C4-2B (cell line): Measurements from ENCODE around the gene TNFAIP8.
A peak's percentile ranks its signal among the peaks of the same experiment; 100 is the strongest.
"Not testable (repeated sequence)": the region's sequence is repeated elsewhere in the genome, so short reads cannot be mapped to it uniquely, and the experiment has no call there.

Experiments
- H3K27ac ChIP-seq: fragments of 450-650 bp; 2 replicates; pipeline ENCODE4 v1.5.1; 2017
- CTCF ChIP-seq: fragments of 450-650 bp; conservative IDR thresholded peaks from 2 replicates; pipeline ENCODE4 v1.5.1; 2017; ENCODE audit warnings: mild to moderate bottlenecking
- ZFX ChIP-seq: fragments of 450-650 bp; IDR thresholded peaks from 2 replicates; pipeline ENCODE4 v1.6.1; 2017

TNFAIP8 gene

GRCh38 chr5:119405419-119405818 lies 49.6 kb downstream of the TNFAIP8 start:
- TF ChIP-seq ZFX (no peak), CTCF (no peak)
- H3K27ac ChIP-seq, result no peak overlapping the region

- H3K27ac ChIP-seq, result no peak overlapping the region
- TF ChIP-seq CTCF (no peak), ZFX (no peak)
These were observed 50.8 kb downstream of the TNFAIP8 start for GRCh38 chr5:119406551-119407110.

GRCh38 chr5:119409235-119409815 lies 53.5 kb downstream of the TNFAIP8 start:
- TF ChIP-seq ZFX (no peak), CTCF (no peak)

DNA sequence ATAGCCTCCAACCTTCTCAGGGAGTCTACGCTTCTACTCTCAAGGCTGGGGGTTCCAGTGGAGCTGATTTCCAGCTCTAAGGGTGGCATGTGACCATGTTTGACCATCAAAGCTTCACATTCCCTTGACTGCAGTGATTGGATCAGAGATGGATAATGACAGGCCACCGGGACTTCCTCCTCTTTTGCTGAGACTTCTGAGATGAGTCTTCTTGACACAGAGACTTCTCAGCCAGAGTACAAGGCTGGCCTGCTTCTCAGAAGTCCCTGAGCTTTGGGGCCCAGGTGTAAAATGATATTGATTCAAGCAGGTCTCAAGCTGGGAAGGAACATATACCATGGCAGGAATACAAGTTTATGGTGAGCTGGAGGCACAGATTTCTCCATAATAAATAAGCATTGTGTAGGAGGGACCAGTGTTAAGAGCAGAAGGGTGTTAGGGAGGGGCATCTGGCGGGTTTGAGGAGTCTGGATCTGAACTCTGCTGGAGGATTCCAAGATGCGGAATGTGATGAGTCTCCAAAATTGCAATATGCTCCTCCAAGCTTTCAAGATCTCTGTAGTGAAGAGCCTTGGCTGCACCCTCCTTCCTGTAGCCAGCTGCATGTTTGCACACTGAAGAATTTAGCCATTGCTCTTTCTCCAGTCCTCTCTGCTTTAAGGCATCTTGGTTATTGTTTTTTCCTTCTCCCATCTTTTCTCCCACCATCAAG lies 54.8 kb downstream of the TNFAIP8 start:
- TF ChIP-seq ZFX (no peak), CTCF (no peak)
- no peak overlapping the region; the same call in 1 of the 2 replicates for H3K27ac ChIP-seq

More at GRCh38 chr5:119409235-119409815, 53.5 kb downstream of the TNFAIP8 start:
- no peak overlapping the region for H3K27ac ChIP-seq

- TF ChIP-seq ZFX, result no peak
- peak; percentile 95 for TF ChIP-seq CTCF
- peak overlapping the region; percentile 58 for H3K27ac ChIP-seq
These were observed 55.8 kb downstream of the TNFAIP8 start for GRCh38 chr5:119411361-119412278.

DNA sequence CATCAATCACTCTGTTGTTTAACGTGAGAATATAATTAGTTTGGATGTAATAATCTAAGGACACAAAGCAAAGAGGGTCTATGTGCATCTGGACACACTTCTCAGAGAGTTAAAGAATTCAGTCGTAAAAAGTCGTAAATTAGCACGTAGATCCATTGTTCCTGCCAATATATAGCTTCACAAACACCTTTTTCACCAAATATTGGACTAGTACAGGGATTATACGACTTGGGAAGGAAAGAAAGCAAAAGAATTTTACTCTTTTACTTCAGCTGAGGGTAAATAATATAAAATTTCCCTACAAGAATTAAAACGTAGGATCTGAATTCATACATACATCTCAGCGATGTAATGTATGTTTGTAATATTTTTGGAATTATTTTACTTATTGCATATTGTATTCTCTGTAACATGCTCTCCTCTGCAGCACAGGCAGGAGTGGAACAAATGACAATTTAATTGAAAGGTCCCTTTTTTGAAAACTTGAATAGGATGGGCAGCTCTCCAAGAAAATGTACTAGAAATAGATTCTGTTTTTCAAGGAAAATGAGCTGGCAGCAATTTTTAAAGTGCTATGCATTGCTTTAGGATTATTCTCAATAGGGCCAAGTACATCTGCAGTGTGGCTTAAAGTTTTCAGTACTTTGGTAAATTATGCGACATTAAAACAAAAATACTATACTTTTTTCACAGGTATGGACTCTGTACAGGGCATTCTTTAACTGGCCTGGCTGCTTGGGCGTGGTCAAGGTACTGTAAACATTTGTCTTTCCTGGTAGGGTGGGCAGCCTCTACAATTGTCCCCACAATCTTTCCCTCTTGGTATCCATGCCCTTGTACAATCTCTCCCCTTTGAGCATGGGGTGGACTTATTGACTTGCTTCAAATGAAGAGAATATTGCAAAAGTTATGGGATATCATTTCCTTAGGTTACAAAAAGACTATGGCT lies 56.7 kb downstream of the TNFAIP8 start:
- H3K27ac ChIP-seq, result no peak overlapping the region
- TF ChIP-seq CTCF (peak; percentile 23), ZFX (no peak)

DNA sequence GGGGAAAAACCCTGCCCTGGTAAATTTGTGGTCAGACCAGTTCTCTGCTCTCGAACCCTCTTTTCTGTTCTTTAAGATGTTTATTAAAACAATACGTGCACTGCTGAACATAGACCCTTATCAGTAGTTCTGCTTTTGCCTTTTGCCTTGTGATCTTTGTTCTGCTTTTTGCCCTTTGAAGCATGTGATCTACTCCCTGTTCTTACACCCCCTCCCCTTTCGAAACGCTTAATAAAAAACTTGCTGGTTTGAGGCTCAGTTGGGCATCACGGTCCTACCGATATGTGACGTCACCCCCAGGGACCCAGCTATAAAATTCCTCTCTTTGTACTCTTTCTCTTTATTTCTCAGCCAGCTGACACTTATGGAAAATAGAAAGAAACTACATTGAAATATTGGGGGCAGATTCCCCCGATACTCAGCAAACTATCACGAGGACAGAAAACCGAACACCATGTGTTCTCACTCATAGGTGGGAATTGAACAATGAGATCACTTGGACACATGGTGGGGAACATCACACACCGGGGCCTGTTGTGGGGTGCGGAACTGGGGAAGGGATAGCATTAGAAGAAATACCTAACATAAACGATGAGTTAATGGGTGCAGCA lies 58.4 kb downstream of the TNFAIP8 start:
- H3K27ac ChIP-seq, result not testable (repeated sequence)
